ENCODE results near the gene MORN3. TPM values are rescaled to one million over a fixed set of nuclear protein-coding genes. Genes with fewer than 3 reads are reported as not detected.

The MORN3 gene
- polyA plus RNA-seq, 1 donor (not counting 4 experiments of a cell fraction or from before 2014, with no cell fraction given), result 0.30 TPM

- Histone ChIP-seq H3K36me3 (ENCODE audit: control insufficient read depth in 2 of 2, extremely low read depth in 1 of 2, insufficient read depth in 2 of 2, low read length in 2 of 2) (peaks cover 1 to 5% of the 10 kb centered on the region in 2 experiments), H3K9ac (ENCODE audit: control insufficient read depth, extremely low read depth, insufficient read depth, low read length) (peak overlapping the region; percentile 86), H3K4me1 (ENCODE audit: control insufficient read depth, extremely low read depth, insufficient read depth, low read length) (peaks cover 46% of the 10 kb centered on the region), H3K27ac (ENCODE audit: control insufficient read depth, insufficient read depth, low read length) (peak overlapping the region; percentile 85), H3K79me2 (ENCODE audit: control insufficient read depth, insufficient read depth, low read length) (peaks cover 45% of the 10 kb centered on the region), H2AFZ (ENCODE audit: control insufficient read depth, low read length) (no peak overlapping the region), H3K4me2 (ENCODE audit: control insufficient read depth, extremely low read depth, insufficient read depth, low read depth, low read length) (peak overlapping the region; percentile 74), H3K9me3 (ENCODE audit: control insufficient read depth, low read depth, low read length) (no peaks in the 10 kb centered on the region), H4K20me1 (ENCODE audit: control insufficient read depth, extremely low read depth, insufficient read depth, low read length) (no peaks in the 10 kb centered on the region), H3K9me1 (ENCODE audit: control insufficient read depth, extremely low read depth, insufficient read depth, low read length) (no peaks in the 10 kb centered on the region), H3K27me3 (ENCODE audit: control insufficient read depth, extremely low read depth, insufficient read depth, low read length) (no peaks in the 10 kb centered on the region), H3K4me3 (ENCODE audit: control insufficient read depth in 2 of 3, extremely low read depth in 1 of 3, insufficient read depth in 2 of 3, low read depth in 1 of 3, low read length in 3 of 3) (peak overlapping the region in 2 of 3 experiments; percentile 74 to 84)
- TF ChIP-seq CTCF (optimal IDR thresholded peaks at IDR 0.05 in 1 of 3, IDR thresholded peaks at IDR 0.05 in 1 of 3, conservative IDR thresholded peaks at IDR 0.05 in 1 of 3; ENCODE audit: extremely low read depth in 1 of 3, insufficient read depth in 2 of 3, low read length in 3 of 3) (no peak), EZH2 (IDR thresholded peaks at IDR 0.05; ENCODE audit: low read length) (no peak)
- dilution Hi-C loops (cut with MboI; ENCODE audit: extremely low pct_ligation_motif_present, low sequenced_read_pairs), result no loop called here
- DNase-seq (ENCODE audit: low read depth, low spot score), result no peak
- no peak for FAIRE-seq
Measured at GRCh38 chr12:121628536-121628935, 40.9 kb downstream of the MORN3 start.

GRCh38 chr12:121628037-121628436 is 41.4 kb downstream of the MORN3 start:
- no peak for DNase-seq (ENCODE audit: low read depth, low spot score)
- Histone ChIP-seq H2AFZ (ENCODE audit: control insufficient read depth, low read length) (no peak overlapping the region), H3K27ac (ENCODE audit: control insufficient read depth, insufficient read depth, low read length) (peak overlapping the region; percentile 85), H3K9ac (ENCODE audit: control insufficient read depth, extremely low read depth, insufficient read depth, low read length) (peak overlapping the region; percentile 86), H3K4me3 (ENCODE audit: control insufficient read depth in 2 of 3, extremely low read depth in 1 of 3, insufficient read depth in 2 of 3, low read depth in 1 of 3, low read length in 3 of 3) (peak overlapping the region; percentile 55 to 84 (median 74)), H4K20me1 (ENCODE audit: control insufficient read depth, extremely low read depth, insufficient read depth, low read length) (no peaks in the 10 kb centered on the region), H3K9me3 (ENCODE audit: control insufficient read depth, low read depth, low read length) (no peaks in the 10 kb centered on the region), H3K27me3 (ENCODE audit: control insufficient read depth, extremely low read depth, insufficient read depth, low read length) (no peaks in the 10 kb centered on the region), H3K4me2 (ENCODE audit: control insufficient read depth, extremely low read depth, insufficient read depth, low read depth, low read length) (peak overlapping the region; percentile 74), H3K36me3 (ENCODE audit: control insufficient read depth in 2 of 2, extremely low read depth in 1 of 2, insufficient read depth in 2 of 2, low read length in 2 of 2) (peaks cover 1 to 5% of the 10 kb centered on the region in 2 experiments), H3K79me2 (ENCODE audit: control insufficient read depth, insufficient read depth, low read length) (peaks cover 42% of the 10 kb centered on the region), H3K9me1 (ENCODE audit: control insufficient read depth, extremely low read depth, insufficient read depth, low read length) (no peaks in the 10 kb centered on the region), H3K4me1 (ENCODE audit: control insufficient read depth, extremely low read depth, insufficient read depth, low read length) (peaks cover 41% of the 10 kb centered on the region)
- no peak for TF ChIP-seq CTCF (optimal IDR thresholded peaks at IDR 0.05 in 1 of 3, IDR thresholded peaks at IDR 0.05 in 1 of 3, conservative IDR thresholded peaks at IDR 0.05 in 1 of 3; ENCODE audit: extremely low read depth in 1 of 3, insufficient read depth in 2 of 3, low read length in 3 of 3)
- TF ChIP-seq EZH2 (IDR thresholded peaks at IDR 0.05; ENCODE audit: low read length), result no peak
- dilution Hi-C loops (cut with MboI; ENCODE audit: extremely low pct_ligation_motif_present, low sequenced_read_pairs), result no loop called here
- no peak for FAIRE-seq

All from keratinocyte (primary cell).